Measurements from ENCODE around the gene ZFR2. TPM values are rescaled to one million over a fixed set of nuclear protein-coding genes. Genes with fewer than 3 reads are reported as not detected.

Gene ZFR2
- total RNA-seq, 1 donor from 2014 or later = not detected

GRCh38 chr19:3833578-3834348 is 35.1 kb downstream of the ZFR2 start:
- H3K4me1 ChIP-seq = no peaks in the 10 kb centered on the region
- intact Hi-C loops (cut with DNase I) = no loop called here
- no peak for DNase-seq (ENCODE audit: extremely low spot score in 2 of 2)
- no peaks in the 10 kb centered on the region for H3K36me3 ChIP-seq
- no peaks in the 10 kb centered on the region for H3K27me3 ChIP-seq
- no peaks in the 10 kb centered on the region for H3K9me3 ChIP-seq
- H3K4me3 ChIP-seq = no peak overlapping the region
- TF ChIP-seq CTCF (IDR thresholded peaks at IDR 0.05) (no peak), POLR2A (IDR thresholded peaks at IDR 0.05) (no peak), POLR2AphosphoS5 (IDR thresholded peaks at IDR 0.05; ENCODE audit: insufficient read depth in 1 of 2, low read depth in 1 of 2) (no peak)
- H3K27ac ChIP-seq = no peak overlapping the region

DNA sequence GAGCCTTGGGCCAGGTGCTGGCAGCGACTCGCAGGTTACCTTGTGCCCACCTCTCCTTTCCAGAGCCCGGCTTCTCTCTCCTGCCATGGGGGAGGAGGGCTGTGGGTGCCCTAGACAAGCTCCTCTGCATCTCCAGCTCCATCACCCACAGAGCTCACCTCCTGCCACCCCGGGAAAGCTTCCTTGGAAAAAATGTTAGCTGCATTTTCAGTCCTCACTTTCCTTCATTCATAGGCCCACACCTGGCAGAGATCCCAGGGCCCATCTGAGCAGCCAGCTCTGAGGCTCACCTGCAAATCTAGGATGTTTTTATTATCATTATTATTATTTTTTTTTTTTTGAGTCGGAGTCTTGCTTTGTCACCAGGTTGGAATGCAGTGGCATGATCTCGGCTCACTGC is 36.8 kb downstream of the ZFR2 start:
- Histone ChIP-seq H3K27ac (no peak overlapping the region), H3K27me3 (no peaks in the 10 kb centered on the region)
- intact Hi-C loops (cut with DNase I) = no loop called here

DNA sequence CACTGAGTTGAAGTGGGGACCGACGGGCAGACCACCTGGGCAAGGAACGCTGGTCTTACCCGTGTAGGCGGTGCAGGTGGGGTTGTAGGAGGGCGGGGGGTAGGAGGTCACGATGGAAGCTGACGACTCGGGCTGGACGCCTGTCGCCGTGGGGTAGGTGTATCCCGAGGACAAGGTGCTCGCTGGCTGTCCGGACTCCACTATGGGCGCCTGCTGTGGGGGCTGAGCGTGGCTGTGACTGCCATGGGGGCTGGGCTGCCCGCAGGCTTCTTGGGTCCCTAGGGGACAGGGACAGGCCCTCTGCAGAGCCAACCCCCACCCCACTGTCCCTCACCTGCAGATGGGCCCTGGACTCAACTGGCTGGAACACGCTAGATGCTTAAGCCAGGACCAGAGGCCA is 37.2 kb downstream of the ZFR2 start:
- intact Hi-C loops (cut with DNase I) = no loop called here
- Histone ChIP-seq H3K36me3 (no peaks in the 10 kb centered on the region), H3K27ac (no peak overlapping the region), H3K4me1 (no peaks in the 10 kb centered on the region), H3K27me3 (no peaks in the 10 kb centered on the region), H3K4me3 (no peak overlapping the region), H3K9me3 (no peaks in the 10 kb centered on the region)
- TF ChIP-seq CTCF (IDR thresholded peaks at IDR 0.05) = no peak
- TF ChIP-seq POLR2A (IDR thresholded peaks at IDR 0.05) = no peak
- TF ChIP-seq POLR2AphosphoS5 (IDR thresholded peaks at IDR 0.05; ENCODE audit: insufficient read depth in 1 of 2, low read depth in 1 of 2) = no peak
- DNase-seq (ENCODE audit: extremely low spot score in 2 of 2) = no peak

More for the DNA sequence above, 36.8 kb downstream of the ZFR2 start:
- Histone ChIP-seq H3K4me3 (no peak overlapping the region), H3K36me3 (no peaks in the 10 kb centered on the region), H3K9me3 (no peaks in the 10 kb centered on the region), H3K4me1 (no peaks in the 10 kb centered on the region)
- no peak for DNase-seq (ENCODE audit: extremely low spot score in 2 of 2)
- TF ChIP-seq POLR2A (IDR thresholded peaks at IDR 0.05) (no peak), POLR2AphosphoS5 (IDR thresholded peaks at IDR 0.05; ENCODE audit: insufficient read depth in 1 of 2, low read depth in 1 of 2) (no peak), CTCF (IDR thresholded peaks at IDR 0.05) (no peak)

DNA sequence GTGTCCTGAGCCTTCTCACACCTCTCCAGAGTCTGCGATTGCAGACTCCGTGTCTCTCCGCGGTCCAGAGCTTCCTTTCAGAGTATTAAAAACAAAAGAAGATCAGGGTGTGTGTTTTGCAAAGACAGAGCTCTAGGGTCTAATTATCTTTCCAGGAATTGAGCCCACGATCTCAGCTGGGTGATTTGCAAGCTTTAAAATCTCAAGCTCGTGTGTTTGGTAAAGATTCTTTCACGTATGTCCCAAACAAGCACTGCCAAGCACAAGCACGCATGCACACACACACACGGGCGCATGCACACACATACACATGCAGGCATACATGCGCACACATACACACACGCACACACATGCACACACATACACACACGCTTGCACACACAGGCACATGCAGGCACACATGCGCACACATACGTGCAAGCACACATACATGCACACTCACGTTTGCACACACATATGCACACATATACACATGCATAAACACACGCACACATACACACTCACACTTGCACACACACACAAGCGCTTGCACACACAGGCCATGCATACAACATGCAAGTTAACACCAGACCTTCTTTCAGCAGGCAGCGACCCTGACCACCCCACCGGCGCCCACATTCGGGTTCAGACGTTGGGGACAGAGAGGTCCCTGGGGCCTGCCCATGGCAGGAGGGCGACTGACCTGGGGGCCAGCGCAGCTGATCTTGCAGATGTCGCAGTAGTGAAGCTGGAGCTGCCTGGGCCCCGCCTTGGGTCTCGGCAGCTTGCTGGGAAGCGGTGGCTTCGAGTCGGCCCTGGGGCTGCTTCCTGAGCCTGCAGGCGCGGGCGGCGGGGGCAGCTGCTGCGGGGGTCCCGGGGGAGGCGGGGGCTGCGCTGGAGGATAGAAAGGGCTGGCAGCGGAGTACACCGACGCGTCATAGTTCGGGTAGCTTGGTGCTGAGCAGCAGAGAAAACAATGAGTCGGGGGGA is 37.9 kb downstream of the ZFR2 start:
- no peak overlapping the region for H3K27ac ChIP-seq
- intact Hi-C loops (cut with DNase I) = no loop called here
- H3K4me3 ChIP-seq = no peak overlapping the region
- no peak for TF ChIP-seq POLR2A (IDR thresholded peaks at IDR 0.05)
- no peak for TF ChIP-seq POLR2AphosphoS5 (IDR thresholded peaks at IDR 0.05; ENCODE audit: insufficient read depth in 1 of 2, low read depth in 1 of 2)
- no peak for TF ChIP-seq CTCF (IDR thresholded peaks at IDR 0.05)
- no peaks in the 10 kb centered on the region for H3K36me3 ChIP-seq
- no peaks in the 10 kb centered on the region for H3K4me1 ChIP-seq
- H3K9me3 ChIP-seq = no peaks in the 10 kb centered on the region
- DNase-seq (ENCODE audit: extremely low spot score in 2 of 2) = no peak
- no peaks in the 10 kb centered on the region for H3K27me3 ChIP-seq
